GM12801 (cell line): Measurements from ENCODE around the gene MARK2.

Experiments used
- TF ChIP-seq, protein P1 (sequence below): IDR thresholded peaks from one replicate; pipeline ENCODE4 v1.5.1; 2011; ENCODE audit warnings: control low read depth; ENCODE audit not compliant: insufficient read length; ENCODE audit errors: extremely low read depth

Gene MARK2

DNA sequence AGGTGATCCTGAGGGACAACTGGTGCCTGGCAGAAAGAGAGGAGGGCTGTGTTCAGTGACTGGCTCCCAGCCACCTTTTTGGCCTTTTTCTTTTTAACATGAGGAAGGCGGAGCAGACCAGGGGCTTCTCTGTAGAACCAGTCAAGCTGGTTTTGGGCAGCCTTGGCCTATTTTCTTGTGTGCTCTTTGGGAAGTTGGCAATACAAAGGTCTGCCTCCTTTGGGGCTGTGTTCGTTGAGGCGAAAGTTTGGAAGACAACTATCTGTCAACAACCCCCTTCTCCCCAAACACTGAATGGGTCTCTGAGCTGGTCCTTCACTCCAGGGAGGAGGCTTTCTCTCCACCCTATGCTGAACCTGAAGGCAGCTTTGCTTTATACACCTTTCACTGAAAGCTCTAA, 8.5 kb downstream of the MARK2 start:
- TF ChIP-seq, protein P1, sequence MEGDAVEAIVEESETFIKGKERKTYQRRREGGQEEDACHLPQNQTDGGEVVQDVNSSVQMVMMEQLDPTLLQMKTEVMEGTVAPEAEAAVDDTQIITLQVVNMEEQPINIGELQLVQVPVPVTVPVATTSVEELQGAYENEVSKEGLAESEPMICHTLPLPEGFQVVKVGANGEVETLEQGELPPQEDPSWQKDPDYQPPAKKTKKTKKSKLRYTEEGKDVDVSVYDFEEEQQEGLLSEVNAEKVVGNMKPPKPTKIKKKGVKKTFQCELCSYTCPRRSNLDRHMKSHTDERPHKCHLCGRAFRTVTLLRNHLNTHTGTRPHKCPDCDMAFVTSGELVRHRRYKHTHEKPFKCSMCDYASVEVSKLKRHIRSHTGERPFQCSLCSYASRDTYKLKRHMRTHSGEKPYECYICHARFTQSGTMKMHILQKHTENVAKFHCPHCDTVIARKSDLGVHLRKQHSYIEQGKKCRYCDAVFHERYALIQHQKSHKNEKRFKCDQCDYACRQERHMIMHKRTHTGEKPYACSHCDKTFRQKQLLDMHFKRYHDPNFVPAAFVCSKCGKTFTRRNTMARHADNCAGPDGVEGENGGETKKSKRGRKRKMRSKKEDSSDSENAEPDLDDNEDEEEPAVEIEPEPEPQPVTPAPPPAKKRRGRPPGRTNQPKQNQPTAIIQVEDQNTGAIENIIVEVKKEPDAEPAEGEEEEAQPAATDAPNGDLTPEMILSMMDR = no peak

DNA sequence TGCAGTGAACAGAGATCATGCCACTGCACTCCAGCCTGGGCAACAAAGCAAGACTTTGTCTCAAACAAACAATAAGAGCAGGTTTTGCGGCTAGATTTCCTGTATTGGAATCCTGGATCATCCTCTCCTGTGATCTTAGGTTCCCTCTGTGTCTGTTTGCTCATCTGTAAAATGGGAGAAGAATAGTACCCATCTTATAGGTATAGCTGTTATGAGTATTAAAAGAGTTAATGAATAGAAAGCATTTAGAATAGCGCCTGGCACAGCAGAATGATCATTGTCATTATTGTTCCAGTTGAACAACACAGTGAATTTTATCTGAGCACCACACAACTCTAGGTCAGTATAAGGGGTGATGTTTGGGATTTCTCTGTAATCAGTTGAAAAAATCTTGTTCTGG, 10.8 kb downstream of the MARK2 start:
- TF ChIP-seq, protein P1 = no peak

DNA sequence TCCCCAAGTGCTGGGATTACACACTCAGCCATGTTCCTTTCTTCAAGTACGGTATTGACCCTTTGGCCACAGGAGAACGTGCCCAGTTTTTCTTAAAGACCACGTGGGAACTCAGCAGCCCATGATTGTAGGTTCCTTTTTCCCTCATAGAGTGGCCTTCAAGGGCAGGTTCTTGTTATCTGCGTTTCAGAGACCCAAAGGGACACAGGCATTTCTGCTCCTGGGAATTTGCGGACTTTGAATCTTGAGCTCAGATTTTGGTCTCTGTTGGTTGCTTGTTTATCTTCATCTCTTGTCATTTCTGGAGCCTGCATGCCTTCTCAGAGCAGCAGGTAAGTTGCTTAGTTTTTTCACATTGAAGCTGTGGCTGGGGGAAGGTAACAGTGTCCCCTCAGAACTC, 12.0 kb downstream of the MARK2 start:
- TF ChIP-seq, protein P1 = no peak

DNA sequence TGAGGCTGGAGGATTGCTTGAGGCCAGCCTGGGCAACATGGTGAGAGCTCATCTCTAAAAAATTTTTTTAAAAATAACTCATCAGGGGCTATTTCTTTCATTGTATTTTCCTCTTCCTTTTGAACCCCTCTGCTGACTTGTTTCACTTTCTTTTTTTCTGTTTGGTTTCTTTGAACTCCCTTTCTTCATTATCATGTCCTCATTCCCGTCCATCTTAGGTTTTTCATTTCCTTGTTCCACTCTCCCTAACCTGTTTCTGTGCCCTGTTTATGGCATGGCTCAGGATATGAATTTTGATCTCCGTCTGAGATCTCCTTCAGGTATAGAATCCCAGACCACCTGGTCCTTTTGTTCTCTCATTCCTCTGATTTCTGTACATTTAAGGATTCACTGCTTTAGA, 12.5 kb downstream of the MARK2 start:
- TF ChIP-seq, protein P1 = no peak

DNA sequence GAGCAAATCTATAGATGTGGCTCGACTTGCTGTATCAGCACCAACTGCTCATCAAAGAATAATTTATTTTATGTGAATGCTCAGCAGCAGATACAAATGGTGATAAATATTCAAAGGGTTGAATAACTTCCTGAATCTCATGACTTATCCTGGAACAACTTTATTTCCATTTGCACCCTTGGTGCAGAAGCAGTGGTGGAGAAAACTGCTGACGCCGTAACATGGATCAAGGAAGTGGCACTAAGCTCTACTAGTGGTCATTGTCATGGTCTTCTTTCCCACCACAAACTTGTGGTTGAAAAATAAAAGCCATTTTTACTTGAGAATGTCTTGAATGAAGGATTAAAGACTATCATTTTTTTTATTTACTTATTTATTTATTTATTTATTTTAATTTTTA, 14.6 kb downstream of the MARK2 start:
- TF ChIP-seq, protein P1 = no peak

DNA sequence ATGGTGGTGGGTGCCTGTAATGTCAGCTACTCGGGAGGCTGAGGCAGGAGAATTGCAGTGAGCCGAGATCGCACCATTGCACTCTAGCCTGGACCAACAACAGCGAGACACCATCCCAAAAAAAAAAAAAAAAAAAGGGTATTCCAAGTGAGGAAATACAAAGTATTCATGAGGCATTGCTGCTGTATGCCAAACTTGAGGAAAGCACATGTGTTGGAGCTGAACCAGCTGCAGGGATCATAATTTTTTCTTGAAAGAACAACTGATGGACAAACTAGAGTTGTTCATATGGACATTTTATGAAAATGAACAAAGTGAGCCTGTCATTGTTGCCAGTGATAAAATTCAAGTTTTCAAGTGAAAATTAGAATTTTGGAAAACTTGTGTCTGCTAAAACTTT, 15.8 kb downstream of the MARK2 start:
- TF ChIP-seq, protein P1 = no peak

DNA sequence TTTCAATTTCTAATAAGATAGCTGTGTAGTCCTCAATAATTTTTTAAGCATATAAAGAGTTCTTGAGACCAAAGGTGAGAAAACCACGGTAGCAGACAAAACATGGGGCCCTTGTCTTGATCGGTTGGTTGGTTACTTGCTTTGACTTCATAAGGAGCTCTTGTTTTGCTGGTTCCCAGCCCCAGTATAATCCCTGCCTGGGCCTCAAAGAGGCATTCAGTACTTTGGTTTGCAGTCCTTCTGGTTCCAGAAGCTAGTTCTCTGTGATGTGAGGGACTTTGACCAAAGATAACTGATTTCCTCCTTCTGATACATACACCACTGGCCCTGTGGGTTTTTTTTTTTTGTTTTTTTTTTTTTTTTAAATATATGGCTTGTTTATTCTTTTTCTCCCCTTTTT, 17.1 kb downstream of the MARK2 start:
- TF ChIP-seq, protein P1 = no peak
